ENCODE results near the gene ACLY.
"Not testable (repeated sequence)": the region's sequence is repeated elsewhere in the genome, so short reads cannot be mapped to it uniquely, and the experiment has no call there.

The ACLY gene

DNA sequence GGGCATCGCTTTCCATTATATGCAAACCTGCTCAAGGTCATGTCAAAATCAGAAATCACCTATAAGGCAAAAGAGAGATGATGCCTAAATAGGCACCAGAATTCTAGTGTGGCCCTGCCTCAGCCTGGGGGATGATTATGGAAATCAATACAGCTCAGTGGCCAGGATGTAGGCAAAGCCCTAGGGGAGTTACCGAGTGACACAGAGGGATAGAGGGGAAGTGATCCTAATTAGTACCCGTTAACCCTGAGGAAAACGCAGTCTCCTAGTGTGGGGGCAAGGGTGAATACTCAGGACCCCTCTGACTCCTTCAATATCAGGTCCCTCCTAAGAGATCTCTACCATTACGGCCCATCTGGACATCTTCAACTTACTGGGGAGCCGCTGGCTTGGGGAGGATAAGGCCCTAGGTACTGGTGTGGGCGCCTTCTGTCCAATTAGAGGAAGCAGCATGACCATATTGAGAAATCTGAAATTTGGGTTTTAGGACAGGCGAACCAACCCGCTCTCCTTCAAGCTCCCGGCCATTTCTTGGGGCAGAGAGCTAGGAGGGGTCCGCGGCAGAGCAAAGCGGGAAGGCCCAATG lies 83.4 kb downstream of the ACLY start:
- peak; percentile 50 for DNase-seq (ENCODE audit: low spot score)

DNA sequence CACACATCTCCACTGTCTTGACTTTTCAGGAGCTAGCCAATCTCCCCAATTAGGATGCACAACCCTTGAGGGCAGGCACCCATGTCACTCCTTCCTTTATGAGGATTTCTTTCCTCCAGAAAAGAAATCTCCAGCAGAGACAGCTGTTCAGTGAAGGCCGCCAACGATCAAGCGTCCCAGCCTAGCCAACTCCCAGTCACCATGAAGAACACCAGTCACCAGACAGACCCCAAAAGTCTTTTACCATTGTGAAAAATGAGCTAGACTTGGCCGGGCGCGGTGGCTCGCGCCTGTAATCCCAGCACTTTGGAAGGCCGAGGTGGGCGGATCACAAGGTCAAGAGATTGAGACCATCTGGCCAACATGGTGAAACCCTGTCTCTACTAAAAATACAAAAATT lies 88.8 kb downstream of the ACLY start:
- DNase-seq (ENCODE audit: low spot score): not testable (repeated sequence)

DNA sequence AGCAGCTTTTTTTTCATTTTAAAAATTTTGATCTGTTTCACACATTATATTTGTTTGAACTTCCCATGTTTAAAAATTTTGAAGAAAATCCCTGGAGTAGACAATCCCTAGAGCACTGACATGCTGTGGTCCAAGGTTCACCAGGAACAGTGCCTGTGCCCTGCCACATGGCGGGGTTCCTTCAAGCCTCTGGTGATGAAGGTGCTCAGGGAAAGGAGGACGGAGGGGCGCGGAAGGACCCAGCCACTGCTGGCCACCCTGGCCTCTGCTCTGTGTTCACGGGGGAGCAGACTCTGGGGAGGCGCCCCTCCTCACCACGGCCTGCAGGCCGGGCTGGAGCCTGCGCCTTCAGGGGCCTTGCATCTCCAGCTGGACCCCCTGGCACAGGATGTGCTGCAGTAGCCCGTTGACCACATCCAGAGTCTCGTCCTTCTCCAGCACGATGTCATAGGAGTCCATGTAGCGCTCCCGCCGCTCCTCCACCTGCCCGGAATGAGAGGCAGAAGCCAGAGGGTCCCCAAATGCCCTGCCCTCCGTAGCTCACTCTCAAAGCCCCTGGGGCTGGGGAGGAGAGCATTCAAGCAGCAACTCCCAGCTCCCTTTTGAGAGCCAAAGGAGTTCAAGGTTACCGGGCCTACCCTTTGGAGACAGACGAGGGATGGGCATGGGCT lies 93.4 kb downstream of the ACLY start:
- DNase-seq (ENCODE audit: low spot score): no peak

DNA sequence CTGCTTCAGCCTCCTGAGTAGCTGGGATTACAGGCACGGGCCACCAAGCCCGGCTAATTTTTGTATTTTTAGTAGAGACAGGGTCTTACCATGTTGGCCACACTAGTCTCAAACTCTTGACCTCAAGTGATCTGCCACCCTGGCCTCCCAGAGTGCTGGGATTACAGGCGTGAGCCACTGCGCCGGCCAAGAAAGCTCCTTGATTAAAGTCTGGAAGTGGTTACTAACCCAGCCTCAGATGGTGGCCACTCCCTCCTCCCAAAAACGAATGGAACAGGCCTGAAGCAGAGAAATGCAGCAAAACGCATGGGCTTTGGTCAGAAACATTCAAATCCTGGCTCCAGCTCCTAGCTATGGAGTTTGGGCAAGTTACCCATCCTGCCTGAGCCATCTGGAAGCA lies 94.7 kb downstream of the ACLY start:
- DNase-seq (ENCODE audit: low spot score): no peak

DNA sequence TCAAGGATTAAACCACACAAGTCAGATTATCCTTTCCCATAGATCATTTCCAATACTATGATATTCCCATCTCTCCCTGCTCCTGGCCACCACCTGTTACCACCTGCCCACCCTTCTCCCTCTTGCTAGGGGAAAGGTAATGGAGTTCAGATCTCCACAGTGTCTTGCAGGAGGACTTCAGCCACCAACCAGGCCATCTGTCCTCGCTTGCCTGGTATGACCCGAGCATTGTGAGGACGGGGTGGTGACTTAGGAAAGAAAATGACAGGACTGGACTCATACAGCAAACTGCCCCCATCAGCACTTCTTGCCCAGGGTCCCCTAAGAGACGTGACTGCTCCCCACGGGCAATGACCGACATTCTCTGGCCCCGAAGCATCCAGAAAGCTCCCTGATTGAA lies 95.2 kb downstream of the ACLY start:
- DNase-seq (ENCODE audit: low spot score): no peak

DNA sequence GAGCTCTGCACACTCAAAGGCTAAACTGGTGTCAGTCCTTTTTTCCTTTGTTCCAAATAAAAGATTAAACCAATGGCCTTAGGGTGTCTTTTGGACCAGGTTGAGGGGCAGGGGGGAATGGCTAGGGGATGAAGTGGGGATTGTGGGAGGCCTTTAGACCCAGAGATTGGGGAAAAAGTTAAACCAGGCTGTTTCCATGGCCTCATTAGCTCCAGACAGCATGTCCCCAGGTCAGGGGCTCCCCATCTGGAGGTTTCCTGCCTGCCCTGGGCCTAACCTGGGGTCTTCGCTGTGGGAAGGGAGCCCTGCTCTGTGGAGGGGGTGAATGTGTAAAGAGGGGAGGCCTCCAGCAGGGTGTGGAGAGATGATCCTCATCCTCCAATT lies 95.6 kb downstream of the ACLY start:
- no peak for DNase-seq (ENCODE audit: low spot score)

DNA sequence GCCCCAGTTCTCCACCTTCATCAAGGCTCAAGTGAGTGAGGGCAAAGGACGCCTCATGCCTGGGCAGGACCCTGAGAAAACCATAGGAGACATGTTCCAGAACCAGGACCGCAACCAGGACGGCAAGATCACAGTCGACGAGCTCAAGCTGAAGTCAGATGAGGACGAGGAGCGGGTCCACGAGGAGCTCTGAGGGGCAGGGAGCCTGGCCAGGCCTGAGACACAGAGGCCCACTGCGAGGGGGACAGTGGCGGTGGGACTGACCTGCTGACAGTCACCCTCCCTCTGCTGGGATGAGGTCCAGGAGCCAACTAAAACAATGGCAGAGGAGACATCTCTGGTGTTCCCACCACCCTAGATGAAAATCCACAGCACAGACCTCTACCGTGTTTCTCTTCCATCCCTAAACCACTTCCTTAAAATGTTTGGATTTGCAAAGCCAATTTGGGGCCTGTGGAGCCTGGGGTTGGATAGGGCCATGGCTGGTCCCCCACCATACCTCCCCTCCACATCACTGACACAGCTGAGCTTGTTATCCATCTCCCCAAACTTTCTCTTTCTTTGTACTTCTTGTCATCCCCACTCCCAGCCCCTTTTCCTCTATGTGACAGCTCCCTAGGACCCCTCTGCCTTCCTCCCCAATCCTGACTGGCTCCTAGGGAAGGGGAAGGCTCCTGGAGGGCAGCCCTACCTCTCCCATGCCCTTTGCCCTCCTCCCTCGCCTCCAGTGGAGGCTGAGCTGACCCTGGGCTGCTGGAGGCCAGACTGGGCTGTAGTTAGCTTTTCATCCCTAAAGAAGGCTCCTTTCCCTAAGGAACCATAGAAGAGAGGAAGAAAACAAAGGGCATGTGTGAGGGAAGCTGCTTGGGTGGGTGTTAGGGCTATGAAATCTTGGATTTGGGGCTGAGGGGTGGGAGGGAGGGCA lies 96.3 kb downstream of the ACLY start:
- no peak for DNase-seq (ENCODE audit: low spot score)

DNA sequence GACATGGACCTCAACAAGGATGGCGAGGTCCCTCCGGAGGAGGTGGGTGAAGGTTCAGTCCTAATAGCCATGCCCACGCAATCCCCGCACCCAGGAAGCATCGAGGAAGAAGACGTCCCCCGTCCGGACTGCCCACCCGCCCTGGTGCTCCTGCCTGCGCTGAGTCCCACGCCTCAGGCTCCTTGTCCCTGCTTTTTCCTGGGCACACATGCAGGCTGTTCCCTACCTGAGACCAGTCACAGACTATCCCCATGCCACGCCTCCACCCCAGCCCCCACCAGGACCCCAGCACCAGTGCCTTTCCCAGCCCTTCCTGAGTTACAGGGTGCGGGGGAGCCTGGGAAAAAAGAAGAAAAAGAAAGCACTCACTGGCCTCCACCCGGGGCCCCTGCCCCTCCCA lies 97.0 kb downstream of the ACLY start:
- DNase-seq (ENCODE audit: low spot score): no peak

DNA sequence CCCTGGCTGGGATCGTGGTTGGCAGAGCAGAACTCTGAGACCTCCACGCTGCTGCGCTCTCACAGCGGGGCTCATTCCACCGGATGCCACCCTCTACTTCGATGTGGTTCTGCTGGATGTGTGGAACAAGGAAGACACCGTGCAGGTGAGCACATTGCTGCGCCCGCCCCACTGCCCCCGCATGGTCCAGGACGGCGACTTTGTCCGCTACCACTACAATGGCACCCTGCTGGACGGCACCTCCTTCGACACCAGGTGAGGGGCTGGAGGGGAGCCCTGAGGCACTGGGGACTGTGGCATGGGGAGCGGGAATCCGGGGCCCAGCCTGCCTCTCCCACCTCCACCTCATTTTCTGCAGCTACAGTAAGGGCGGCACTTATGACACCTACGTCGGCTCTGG lies 100.7 kb downstream of the ACLY start:
- no peak for DNase-seq (ENCODE audit: low spot score)
